BLaER1 treated with 17β-estradiol and CSF1 and Interleukin-3, amounts not matched to agents 10 nM and 100 nM (cell line): ENCODE measurements around the gene SRRM2.

Experiments used
- H3K27ac ChIP-seq, 11 experiments: shearing (Covaris generic); formaldehyde crosslinking; 2 replicates each; pipeline ENCODE4 v1.8.1; 2022
- H3K27me3 ChIP-seq, 11 experiments: shearing (Covaris generic); formaldehyde crosslinking; 2 replicates each; pipeline ENCODE4 v1.8.1; 2022
- H3K36me3 ChIP-seq, 11 experiments: shearing (Covaris generic); formaldehyde crosslinking; 2 replicates each; pipeline ENCODE4 v1.8.1; 2022
- H3K4me1 ChIP-seq, 10 experiments: shearing (Covaris generic); formaldehyde crosslinking; 2 replicates each; pipeline ENCODE4 v1.8.1; 2022
- H3K4me2 ChIP-seq, 11 experiments: shearing (Covaris generic); formaldehyde crosslinking; 2 replicates each; pipeline ENCODE4 v1.8.1; 2022
- H3K4me3 ChIP-seq, 10 experiments: shearing (Covaris generic); formaldehyde crosslinking; 2 replicates each; pipeline ENCODE4 v1.8.1; 2022
- H3K9ac ChIP-seq, 11 experiments: shearing (Covaris generic); formaldehyde crosslinking; 2 replicates each; pipeline ENCODE4 v1.8.1; 2022
- H3K9me3 ChIP-seq, 11 experiments: shearing (Covaris generic); formaldehyde crosslinking; replicated peaks in 1 of 11; 2 replicates each; pipeline ENCODE4 v1.8.1; 2022
- H4K20me1 ChIP-seq, 11 experiments: shearing (Covaris generic); formaldehyde crosslinking; 2 replicates each; pipeline ENCODE4 v1.8.1; 2022
- Cebpa-rat ChIP-seq, 11 experiments: shearing (Covaris generic); IDR thresholded peaks; 2 replicates each; pipeline ENCODE4 v1.8.1; 2022

SRRM2 gene

GRCh38 chr16:2811703-2812471 lies 59.4 kb downstream of the SRRM2 start:
- Histone ChIP-seq H3K27me3 (no peaks in the 10 kb centered on the region), H3K4me2 (peak overlapping the region in 10 of 11 experiments; percentile 9 to 65 (median 39); a peak in 18 of 22 replicates), H3K36me3 (no peaks in the 10 kb centered on the region), H3K4me1 (peaks cover 8 to 36% (median 29%) of the 10 kb centered on the region in 10 experiments), H3K27ac (peak overlapping the region in 3 of 11 experiments; percentile 4 to 15 (median 8); a peak in 2 of 22 replicates), H3K9me3 (no peaks in the 10 kb centered on the region), H4K20me1 (no peaks in the 10 kb centered on the region), H3K9ac (0 out of 22 replicates have a peak overlapping the region, but pooled peaks of 4 of the 11 experiments have one; percentile 1 to 37 (median 15)), H3K4me3 (no peak overlapping the region)
- TF ChIP-seq Cebpa-rat (IDR thresholded peaks at IDR 0.05), result no peak

DNA sequence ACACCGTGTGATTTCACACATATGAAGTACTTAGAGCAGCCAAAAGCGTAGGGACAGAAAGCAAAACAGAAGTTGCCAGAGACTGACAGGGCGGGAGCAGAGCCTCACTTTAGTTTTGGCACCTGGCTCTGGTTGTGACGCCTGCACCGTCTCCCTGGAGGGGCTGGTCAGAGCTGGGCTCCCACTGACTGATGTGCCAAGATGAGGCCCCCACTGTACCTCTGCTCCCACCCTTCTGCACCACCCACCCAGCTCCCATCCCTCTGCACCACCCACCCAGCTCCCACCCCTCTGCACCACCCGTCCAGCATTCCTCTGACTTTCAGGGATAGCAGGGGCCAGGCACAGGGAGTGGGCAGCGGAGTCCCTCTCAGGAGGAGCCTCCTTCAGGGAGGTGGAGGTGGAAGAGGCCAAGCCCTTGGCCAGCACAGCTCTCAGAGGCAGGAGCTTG lies 61.4 kb downstream of the SRRM2 start:
- Histone ChIP-seq H3K27ac (no peak overlapping the region), H3K27me3 (no peaks in the 10 kb centered on the region), H3K9ac (no peak overlapping the region), H4K20me1 (no peaks in the 10 kb centered on the region), H3K36me3 (no peaks in the 10 kb centered on the region), H3K4me2 (0 out of 22 replicates have a peak overlapping the region, but pooled peaks of 1 of the 11 experiments have one; percentile 20), H3K4me1 (peaks cover 8 to 42% (median 30%) of the 10 kb centered on the region in 10 experiments), H3K9me3 (no peaks in the 10 kb centered on the region), H3K4me3 (no peak overlapping the region)
- no peak for TF ChIP-seq Cebpa-rat (IDR thresholded peaks at IDR 0.05)

- Histone ChIP-seq H3K9ac (peak overlapping the region in 1 of 11 experiments; percentile 35; a peak in 1 of 22 replicates), H3K4me2 (0 out of 22 replicates have a peak overlapping the region, but pooled peaks of 3 of the 11 experiments have one; percentile 5 to 15 (median 5)), H3K9me3 (no peaks in the 10 kb centered on the region)
Measured at GRCh38 chr16:2814551-2815298, 62.3 kb downstream of the SRRM2 start.

DNA sequence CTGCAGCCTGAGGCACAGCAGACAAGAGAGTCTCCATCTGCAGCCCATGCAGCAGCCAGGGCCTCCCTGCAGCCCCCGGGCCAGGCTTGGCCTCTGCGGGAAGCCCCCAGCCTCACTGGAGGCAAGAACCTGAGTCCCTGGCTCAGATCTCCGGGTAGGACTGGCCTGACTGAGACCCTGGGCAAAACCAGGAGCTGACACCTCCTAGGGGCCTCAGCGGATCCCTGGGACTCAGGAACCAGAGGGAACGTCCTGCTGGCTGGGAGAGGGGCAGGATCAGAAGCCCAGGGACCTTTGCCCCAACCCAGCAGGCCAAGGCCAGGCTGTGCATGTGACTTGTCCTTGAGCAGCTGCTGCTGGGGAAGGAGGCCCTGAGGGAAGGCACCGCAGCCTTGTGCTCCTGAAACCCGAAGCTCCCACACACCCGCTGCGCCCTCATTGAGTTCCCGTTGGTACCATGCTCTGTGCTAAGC lies 62.9 kb downstream of the SRRM2 start:
- Histone ChIP-seq H3K36me3 (no peaks in the 10 kb centered on the region), H3K27me3 (no peaks in the 10 kb centered on the region), H3K4me1 (peaks cover 8 to 42% (median 30%) of the 10 kb centered on the region in 10 experiments), H3K9ac (peak overlapping the region in 1 of 11 experiments; percentile 35; a peak in 1 of 22 replicates), H3K4me2 (0 out of 22 replicates have a peak overlapping the region, but pooled peaks of 3 of the 11 experiments have one; percentile 5 to 15 (median 5)), H3K9me3 (no peaks in the 10 kb centered on the region), H3K4me3 (no peak overlapping the region), H4K20me1 (no peaks in the 10 kb centered on the region), H3K27ac (no peak overlapping the region)
- no peak for TF ChIP-seq Cebpa-rat (IDR thresholded peaks at IDR 0.05)

More at GRCh38 chr16:2814551-2815298, 62.3 kb downstream of the SRRM2 start:
- Histone ChIP-seq H3K27me3 (no peaks in the 10 kb centered on the region), H4K20me1 (no peaks in the 10 kb centered on the region), H3K4me3 (no peak overlapping the region), H3K4me1 (peaks cover 8 to 42% (median 30%) of the 10 kb centered on the region in 10 experiments), H3K36me3 (no peaks in the 10 kb centered on the region), H3K27ac (no peak overlapping the region)
- TF ChIP-seq Cebpa-rat (IDR thresholded peaks at IDR 0.05), result no peak

GRCh38 chr16:2816751-2817339 lies 64.4 kb downstream of the SRRM2 start, which contains the start of gene PRSS21:
PRSS21 (plus strand) TSS chr16:2817237; CDS start chr16:2817269, 32 bp downstream.
- no peak for TF ChIP-seq Cebpa-rat (IDR thresholded peaks at IDR 0.05)
- H3K27ac ChIP-seq, result peak within 1 kb of the TSS in 10 of 11 experiments; percentile 48 to 69 (median 63); a peak in 18 of 22 replicates
- peak within 1 kb of the TSS; percentile 53 to 78 (median 68) for H3K4me2 ChIP-seq
- peaks cover 8 to 37% (median 26%) of the 10 kb centered on the region in 10 experiments for H3K4me1 ChIP-seq
- no peaks in the 10 kb centered on the region for H3K36me3 ChIP-seq
- H3K9ac ChIP-seq, result peak within 1 kb of the TSS; percentile 56 to 75 (median 68)
- no peaks in the 10 kb centered on the region; a peak in 1 of 22 replicates for H4K20me1 ChIP-seq
- no peaks in the 10 kb centered on the region for H3K9me3 ChIP-seq
- H3K27me3 ChIP-seq, result no peaks in the 10 kb centered on the region
- H3K4me3 ChIP-seq, result peak within 1 kb of the TSS; percentile 37 to 64 (median 50)

DNA sequence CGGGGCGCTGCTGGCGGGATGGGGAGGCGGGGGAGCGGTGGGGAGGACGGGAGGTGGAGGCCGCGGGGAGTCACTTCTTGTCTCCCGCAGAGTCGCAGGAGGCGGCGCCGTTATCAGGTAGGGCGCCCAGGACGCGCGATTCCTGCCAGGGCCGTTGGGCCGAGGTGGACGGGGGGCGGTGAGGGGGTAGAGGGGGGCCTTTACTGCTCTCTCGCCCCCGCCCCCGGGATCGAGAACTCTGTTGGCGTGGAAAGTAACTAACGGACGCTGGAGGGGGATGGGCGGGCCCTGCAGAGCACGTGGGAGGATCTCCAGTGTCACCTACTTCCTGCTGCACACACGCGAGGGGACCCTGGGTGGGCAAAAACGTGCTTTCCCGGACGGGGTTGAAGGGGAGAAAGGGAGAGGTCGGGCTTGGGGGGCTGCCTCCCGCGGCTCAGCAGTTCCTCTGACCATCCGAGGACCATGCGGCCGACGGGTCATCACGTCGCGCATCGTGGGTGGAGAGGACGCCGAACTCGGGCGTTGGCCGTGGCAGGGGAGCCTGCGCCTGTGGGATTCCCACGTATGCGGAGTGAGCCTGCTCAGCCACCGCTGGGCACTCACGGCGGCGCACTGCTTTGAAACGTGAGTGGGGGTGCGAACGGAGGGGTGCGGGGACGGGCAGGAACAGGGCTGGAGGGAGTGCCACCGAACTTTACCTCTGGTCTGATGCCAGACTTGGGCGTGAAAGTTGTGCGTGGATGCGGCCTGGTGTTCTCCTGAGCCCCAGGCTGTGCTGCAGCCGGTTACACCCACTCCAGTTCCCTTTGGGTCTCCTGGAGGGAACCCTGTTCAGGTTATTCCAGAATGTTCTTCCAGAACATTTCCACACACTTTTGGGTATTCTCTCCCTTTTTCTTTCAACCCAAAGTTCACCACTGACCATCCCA lies 65.2 kb downstream of the SRRM2 start:
- Histone ChIP-seq H3K27me3 (no peaks in the 10 kb centered on the region), H3K9me3 (no peaks in the 10 kb centered on the region), H3K9ac (peak overlapping the region; percentile 56 to 75 (median 68); a peak in 20 of 22 replicates), H3K4me2 (peak overlapping the region; percentile 42 to 70 (median 62)), H3K36me3 (no peaks in the 10 kb centered on the region), H3K4me1 (peaks cover 8 to 31% (median 20%) of the 10 kb centered on the region in 10 experiments; a peak in 17 of 20 replicates), H4K20me1 (no peaks in the 10 kb centered on the region; a peak in 1 of 22 replicates), H3K27ac (peak overlapping the region in 9 of 11 experiments; percentile 48 to 69 (median 60); a peak in 17 of 22 replicates), H3K4me3 (peak overlapping the region; percentile 37 to 64 (median 50))
- no peak for TF ChIP-seq Cebpa-rat (IDR thresholded peaks at IDR 0.05)

DNA sequence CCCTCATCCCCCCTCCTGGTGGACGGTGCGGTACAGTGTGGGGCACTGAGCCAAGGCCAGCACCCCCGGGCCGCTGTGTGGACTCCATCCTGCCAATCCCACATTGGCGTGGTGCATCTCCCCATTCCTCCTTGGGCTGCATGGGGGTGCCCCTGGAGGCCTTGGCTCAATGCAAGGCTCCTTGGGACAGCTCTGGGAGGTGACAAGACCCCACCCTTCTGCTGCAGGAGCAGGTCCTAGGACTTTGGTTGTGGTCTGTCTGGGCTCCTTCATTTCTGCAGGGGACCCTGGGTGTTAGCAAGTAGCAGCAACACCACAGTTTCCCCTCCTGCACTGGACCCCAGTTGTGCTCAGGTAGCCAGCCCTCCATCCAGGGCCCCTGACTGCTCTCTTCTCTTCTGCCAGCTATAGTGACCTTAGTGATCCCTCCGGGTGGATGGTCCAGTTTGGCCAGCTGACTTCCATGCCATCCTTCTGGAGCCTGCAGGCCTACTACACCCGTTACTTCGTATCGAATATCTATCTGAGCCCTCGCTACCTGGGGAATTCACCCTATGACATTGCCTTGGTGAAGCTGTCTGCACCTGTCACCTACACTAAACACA lies 65.9 kb downstream of the SRRM2 start:
- TF ChIP-seq Cebpa-rat (IDR thresholded peaks at IDR 0.05), result no peak
- Histone ChIP-seq H4K20me1 (no peaks in the 10 kb centered on the region; a peak in 1 of 22 replicates), H3K9ac (peak overlapping the region in 3 of 11 experiments; percentile 56 to 73 (median 68); a peak in 5 of 22 replicates), H3K9me3 (no peaks in the 10 kb centered on the region), H3K4me1 (peaks cover 8 to 31% (median 20%) of the 10 kb centered on the region in 10 experiments; a peak in 17 of 20 replicates), H3K27ac (peak overlapping the region in 1 of 11 experiments; percentile 66; a peak in 1 of 22 replicates), H3K27me3 (no peaks in the 10 kb centered on the region), H3K4me3 (peak overlapping the region in 5 of 10 experiments; percentile 43 to 64 (median 55); a peak in 5 of 20 replicates), H3K36me3 (no peaks in the 10 kb centered on the region), H3K4me2 (peak overlapping the region in 9 of 11 experiments; percentile 42 to 70 (median 62); a peak in 18 of 22 replicates)
